ENCODE data around the gene UTRN. TPM values are rescaled to one million over a fixed set of nuclear protein-coding genes. Genes with fewer than 3 reads are reported as not detected.

The UTRN gene
- total and polyA plus RNA-seq, 4 donors = 24.6 to 489 (median 123) TPM

DNA sequence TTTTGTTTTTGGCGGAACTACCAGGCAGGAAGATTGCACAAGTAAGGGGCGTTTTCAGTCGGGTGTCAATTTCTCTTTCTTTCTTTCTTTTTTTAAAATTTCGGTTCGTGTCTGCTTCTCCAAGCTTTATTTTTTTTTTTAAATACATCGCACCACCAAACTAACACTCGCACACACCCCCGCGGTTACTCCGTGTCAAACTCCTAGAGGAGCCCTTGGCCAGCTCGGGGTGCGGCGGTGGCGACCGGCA is 338 bp downstream of the UTRN start:
- peak overlapping the region; percentile 85 for H3K4me3 ChIP-seq
- H3K9ac ChIP-seq (ENCODE audit: insufficient read depth in 1 of 2, low read length in 2 of 2) = peak overlapping the region; percentile 81 to 86
- WGBS, 2 donors = 0 to 1% methylated on average over 15 of the region's 15 CpGs
- no peaks in the 10 kb centered on the region for H3K27me3 ChIP-seq (ENCODE audit: control insufficient read depth in 3 of 3, insufficient read depth in 3 of 3, low read length in 2 of 3)
- TF ChIP-seq CTCF (IDR thresholded peaks at IDR 0.05; ENCODE audit: control extremely low read depth, extremely low read depth) = no peak
- no peaks in the 10 kb centered on the region for H3K9me3 ChIP-seq (ENCODE audit: control insufficient read depth in 4 of 4, insufficient read depth in 3 of 4, low read length in 3 of 4)
- H3K27ac ChIP-seq (ENCODE audit: low read depth in 1 of 2, low read length in 1 of 2) = peak overlapping the region; percentile 98 to 99
- DNase-seq (no peak), ATAC-seq (ENCODE audit: insufficient read depth, low FRiP score) (no peak)
- H3K36me3 ChIP-seq (ENCODE audit: control insufficient read depth in 4 of 4, insufficient read depth in 4 of 4, low read length in 4 of 4) = no peaks in the 10 kb centered on the region
- peaks cover 0 to 20% (median 0%) of the 10 kb centered on the region in 5 donors for H3K4me1 ChIP-seq (ENCODE audit: control insufficient read depth in 5 of 5, insufficient read depth in 5 of 5, low read length in 5 of 5)

DNA sequence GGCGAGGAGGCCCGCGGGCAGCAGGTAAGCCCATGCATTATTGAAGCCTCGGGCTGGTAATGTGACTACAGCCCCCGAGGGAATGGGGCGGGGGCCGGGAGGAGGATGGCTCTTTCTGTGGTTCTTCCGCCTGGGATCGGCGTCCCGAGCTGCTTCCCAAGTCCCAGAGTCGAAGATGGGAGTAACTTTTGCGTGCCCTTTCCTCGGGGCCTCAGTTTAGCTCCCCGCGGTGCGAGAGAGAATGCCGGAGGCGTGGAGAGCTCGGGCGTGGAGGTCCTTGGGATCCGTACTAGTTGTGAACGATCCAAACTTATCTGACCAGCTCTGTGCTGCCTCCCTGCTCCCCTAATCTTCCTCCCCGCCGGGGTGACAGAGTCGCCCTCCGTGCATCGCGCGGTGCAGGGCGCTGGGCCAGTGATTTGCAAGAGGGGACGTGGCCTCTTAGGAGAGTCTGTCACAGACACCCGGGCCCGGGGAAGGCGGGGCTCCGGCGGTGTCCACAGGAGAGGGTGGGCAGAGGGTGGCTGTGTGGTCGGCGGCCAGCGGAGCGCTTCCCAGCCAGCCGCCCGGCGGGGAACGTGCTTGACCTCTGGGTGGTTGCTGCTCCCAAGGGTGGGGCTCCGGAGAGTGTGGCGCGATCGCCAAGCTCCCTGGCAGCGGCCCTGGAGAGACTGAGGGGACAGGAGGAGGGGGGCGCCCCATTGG is 815 bp downstream of the UTRN start:
- 0% methylated on average over 47 to 51 of the region's 51 CpGs for WGBS, 2 donors
- no peak for TF ChIP-seq CTCF (IDR thresholded peaks at IDR 0.05; ENCODE audit: control extremely low read depth, extremely low read depth)
- Histone ChIP-seq H3K9me3 (ENCODE audit: control insufficient read depth in 4 of 4, insufficient read depth in 3 of 4, low read length in 3 of 4) (no peaks in the 10 kb centered on the region), H3K4me3 (peak overlapping the region; percentile 85), H3K27me3 (ENCODE audit: control insufficient read depth in 3 of 3, insufficient read depth in 3 of 3, low read length in 2 of 3) (no peaks in the 10 kb centered on the region), H3K27ac (ENCODE audit: low read depth in 1 of 2, low read length in 1 of 2) (peak overlapping the region; percentile 98 to 99), H3K36me3 (ENCODE audit: control insufficient read depth in 4 of 4, insufficient read depth in 4 of 4, low read length in 4 of 4) (no peaks in the 10 kb centered on the region), H3K9ac (ENCODE audit: insufficient read depth in 1 of 2, low read length in 2 of 2) (peak overlapping the region; percentile 81 to 86), H3K4me1 (ENCODE audit: control insufficient read depth in 5 of 5, insufficient read depth in 5 of 5, low read length in 5 of 5) (peaks cover 0 to 20% (median 0%) of the 10 kb centered on the region in 5 donors)
- peak; percentile 52 for ATAC-seq (ENCODE audit: insufficient read depth, low FRiP score)
- DNase-seq = peak; percentile 76 to 81 (median 78)

DNA sequence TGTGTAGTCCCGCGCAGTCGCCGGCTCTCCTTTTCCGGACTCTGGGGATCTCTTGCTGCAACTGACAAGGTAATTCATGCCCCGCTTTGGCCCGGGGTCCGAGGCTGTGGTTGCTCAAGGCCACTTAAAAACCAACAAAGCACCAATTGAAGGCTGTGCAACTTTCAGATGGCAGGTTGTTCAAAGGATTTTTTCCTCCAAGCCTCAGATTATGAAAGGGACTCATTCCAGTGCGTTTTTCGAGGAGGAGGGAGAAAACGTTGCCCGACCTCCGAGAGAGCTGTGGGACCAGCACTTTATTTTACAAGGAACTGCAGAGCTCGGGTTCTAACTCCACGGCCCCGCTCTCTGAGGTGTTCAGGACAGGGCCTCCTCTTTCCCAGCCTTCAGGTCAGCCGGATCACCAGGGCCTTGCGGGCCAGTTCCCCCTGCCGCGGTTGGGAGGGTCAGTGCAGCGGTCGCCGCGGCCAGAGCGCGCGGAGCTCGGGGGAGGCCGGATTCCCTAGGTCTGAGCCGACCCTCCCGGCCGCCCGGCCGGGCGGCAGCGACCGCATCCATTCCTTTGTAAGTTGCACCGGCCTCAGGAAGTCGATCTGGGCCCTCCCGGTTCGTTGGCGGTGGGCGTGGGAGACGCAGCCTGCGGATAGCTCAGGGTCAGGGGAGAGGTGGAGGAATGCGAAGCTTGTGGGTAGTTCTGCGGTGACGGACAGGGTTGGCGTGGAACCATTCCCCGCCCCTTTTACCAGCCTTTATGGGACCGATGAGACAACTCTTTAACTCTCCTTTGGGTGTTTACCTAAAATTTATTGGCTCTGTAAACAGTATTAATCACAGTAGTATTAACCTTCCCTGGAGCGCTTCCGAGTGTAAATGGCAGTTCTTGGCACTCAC is 1.6 kb downstream of the UTRN start:
- peak overlapping the region; percentile 44 to 81 for H3K9ac ChIP-seq (ENCODE audit: insufficient read depth in 1 of 2, low read length in 2 of 2)
- H3K36me3 ChIP-seq (ENCODE audit: control insufficient read depth in 4 of 4, insufficient read depth in 4 of 4, low read length in 4 of 4) = no peaks in the 10 kb centered on the region
- no peaks in the 10 kb centered on the region for H3K27me3 ChIP-seq (ENCODE audit: control insufficient read depth in 3 of 3, insufficient read depth in 3 of 3, low read length in 2 of 3)
- H3K4me1 ChIP-seq (ENCODE audit: control insufficient read depth in 5 of 5, insufficient read depth in 5 of 5, low read length in 5 of 5) = peaks cover 0 to 20% (median 0%) of the 10 kb centered on the region in 5 donors
- peak overlapping the region; percentile 98 to 99 for H3K27ac ChIP-seq (ENCODE audit: low read depth in 1 of 2, low read length in 1 of 2)
- H3K9me3 ChIP-seq (ENCODE audit: control insufficient read depth in 4 of 4, insufficient read depth in 3 of 4, low read length in 3 of 4) = no peaks in the 10 kb centered on the region
- 0 to 3% methylated on average over 52 to 53 of the region's 53 CpGs for WGBS, 2 donors
- TF ChIP-seq CTCF (IDR thresholded peaks at IDR 0.05; ENCODE audit: control extremely low read depth, extremely low read depth) = no peak
- peak; percentile 78 to 82 (median 82) for DNase-seq
- peak overlapping the region; percentile 85 for H3K4me3 ChIP-seq
- ATAC-seq (ENCODE audit: insufficient read depth, low FRiP score) = peak; percentile 42
